HUES6 (cell line): ENCODE data around the gene FAM241B.

Experiments used
- H3K27ac ChIP-seq: 2 replicates; pipeline ENCODE4 v1.7.0; 2013; ENCODE audit warnings: low read depth, mild to moderate bottlenecking, low read length, inconsistent platforms
- H3K27me3 ChIP-seq: 2 replicates; pipeline ENCODE4 v1.6.1; 2013; ENCODE audit warnings: low read length; ENCODE audit not compliant: control insufficient read depth, insufficient read depth
- H3K36me3 ChIP-seq: 2 replicates; pipeline ENCODE4 v1.6.1; 2013; ENCODE audit warnings: low read length; ENCODE audit not compliant: control insufficient read depth, insufficient read depth
- H3K4me1 ChIP-seq: 2 replicates; pipeline ENCODE4 v1.6.1; 2013; ENCODE audit warnings: low read length; ENCODE audit not compliant: control insufficient read depth, insufficient read depth
- H3K4me3 ChIP-seq: 2 replicates; pipeline ENCODE4 v1.5.1; 2013; ENCODE audit warnings: low read depth, low read length
- H3K9ac ChIP-seq: one replicate; pipeline ENCODE4 v1.6.1; 2013; ENCODE audit warnings: mild to moderate bottlenecking, low read length
- H3K9me3 ChIP-seq: 2 replicates; pipeline ENCODE4 v1.6.1; 2013; ENCODE audit warnings: low read depth, low read length; ENCODE audit not compliant: control insufficient read depth, insufficient read depth

The FAM241B gene

DNA sequence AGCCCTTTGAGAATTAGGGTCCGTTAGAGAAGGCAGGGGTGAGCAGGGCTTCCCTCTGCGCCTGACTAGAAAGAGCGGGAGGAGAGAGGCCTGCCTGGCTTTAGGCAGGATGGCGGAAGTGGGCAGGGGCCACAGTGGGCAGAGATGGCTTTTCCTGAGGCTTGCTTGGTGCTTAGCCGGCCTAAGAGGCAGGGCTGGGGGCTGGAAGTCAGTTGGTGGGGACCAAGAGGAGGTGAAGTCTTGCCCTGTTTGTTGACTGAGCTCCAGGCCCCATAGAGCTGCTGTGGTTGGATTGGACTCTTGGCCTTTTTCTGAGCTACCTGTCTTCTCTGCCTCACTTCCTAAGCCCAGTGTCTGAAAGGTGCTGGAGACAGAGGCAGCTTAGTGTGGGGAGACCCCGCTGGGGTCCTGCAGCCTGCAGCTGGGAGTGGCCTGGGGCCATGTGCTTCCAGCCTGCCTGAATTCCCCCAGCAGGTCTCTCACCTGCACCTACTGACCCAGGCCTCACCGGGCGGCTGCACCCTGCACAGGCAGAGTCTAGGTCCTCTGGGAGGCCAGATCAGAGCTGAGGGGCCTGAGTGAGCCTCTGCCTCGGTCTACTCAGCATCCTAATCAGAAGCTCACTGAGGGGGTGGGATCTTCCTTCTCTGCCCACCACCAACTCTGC is 4.8 kb downstream of the FAM241B start:
- H3K9ac ChIP-seq = no peak overlapping the region
- H3K36me3 ChIP-seq = peaks cover 18% of the 10 kb centered on the region
- no peak overlapping the region for H3K27ac ChIP-seq
- H3K4me3 ChIP-seq = no peak overlapping the region
- H3K4me1 ChIP-seq = peaks cover 12% of the 10 kb centered on the region
- H3K9me3 ChIP-seq = no peaks in the 10 kb centered on the region
- H3K27me3 ChIP-seq = peaks cover 9% of the 10 kb centered on the region

DNA sequence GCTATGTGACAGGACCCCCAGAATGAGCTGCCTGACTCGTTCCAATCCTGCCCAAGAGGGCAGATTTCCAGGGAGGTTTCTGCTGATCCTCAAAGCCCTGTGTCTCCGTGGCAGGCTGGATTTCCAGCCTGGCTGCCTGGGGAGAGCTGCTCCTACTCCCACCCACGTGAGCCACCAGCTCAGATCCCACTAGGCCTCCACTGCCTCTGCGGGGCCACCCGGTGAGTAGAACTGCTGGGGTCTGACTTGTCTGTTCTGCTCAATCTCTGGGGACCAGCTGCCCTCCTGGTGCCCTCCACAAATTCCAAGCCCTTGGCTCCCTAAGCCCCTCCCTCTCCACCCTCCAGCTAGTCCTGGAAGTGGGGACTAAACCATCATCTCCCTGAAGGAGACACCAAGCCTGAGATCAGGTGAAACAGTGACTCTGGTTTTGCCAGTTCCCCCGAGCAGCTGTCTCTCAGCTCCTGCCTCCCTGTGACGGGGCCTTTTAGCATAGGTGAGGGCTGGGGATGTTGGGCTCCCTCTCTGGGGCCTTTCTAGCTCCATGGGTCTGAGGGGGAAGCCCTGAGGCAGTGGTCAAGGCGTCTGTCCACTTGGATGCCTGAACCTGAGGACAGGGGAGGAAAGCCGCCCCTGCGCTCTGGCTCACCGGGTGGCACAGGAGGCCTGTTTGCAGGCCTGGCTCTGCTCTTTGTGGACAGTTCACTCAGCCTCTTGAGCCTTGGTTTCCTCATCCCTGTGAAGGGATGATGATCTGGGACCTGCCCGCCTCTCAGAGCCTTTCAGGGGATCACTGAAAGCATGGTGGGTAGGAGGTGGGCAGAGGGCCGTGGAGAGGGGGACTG is 5.6 kb downstream of the FAM241B start:
- H3K4me1 ChIP-seq = peaks cover 12% of the 10 kb centered on the region
- no peaks in the 10 kb centered on the region for H3K9me3 ChIP-seq
- no peak overlapping the region for H3K4me3 ChIP-seq
- no peak overlapping the region for H3K27ac ChIP-seq
- H3K36me3 ChIP-seq = peaks cover 18% of the 10 kb centered on the region
- no peak overlapping the region for H3K9ac ChIP-seq
- H3K27me3 ChIP-seq = peaks cover 6% of the 10 kb centered on the region

DNA sequence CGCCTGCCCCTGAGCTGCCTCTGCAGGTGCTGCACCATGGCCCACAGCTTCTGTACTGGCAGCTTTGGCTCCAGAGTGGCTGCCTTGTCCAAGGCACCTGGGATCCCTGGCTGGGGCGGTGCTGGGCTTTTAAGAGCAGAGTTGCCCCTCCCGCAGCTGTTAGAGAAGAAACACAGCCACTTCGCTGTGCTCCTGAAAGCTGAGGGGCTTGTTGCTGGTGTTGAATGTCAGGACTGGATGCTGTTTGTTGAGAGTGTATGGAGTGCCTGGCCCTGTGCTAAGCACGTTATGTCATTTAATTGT is 6.2 kb downstream of the FAM241B start:
- H3K4me1 ChIP-seq = peaks cover 7% of the 10 kb centered on the region
- peaks cover 18% of the 10 kb centered on the region for H3K36me3 ChIP-seq
- no peak overlapping the region for H3K4me3 ChIP-seq
- H3K27ac ChIP-seq = no peak overlapping the region
- no peaks in the 10 kb centered on the region for H3K9me3 ChIP-seq
- H3K9ac ChIP-seq = no peak overlapping the region
- H3K27me3 ChIP-seq = peaks cover under 1% of the 10 kb centered on the region; the same call in 1 of the 2 replicates

DNA sequence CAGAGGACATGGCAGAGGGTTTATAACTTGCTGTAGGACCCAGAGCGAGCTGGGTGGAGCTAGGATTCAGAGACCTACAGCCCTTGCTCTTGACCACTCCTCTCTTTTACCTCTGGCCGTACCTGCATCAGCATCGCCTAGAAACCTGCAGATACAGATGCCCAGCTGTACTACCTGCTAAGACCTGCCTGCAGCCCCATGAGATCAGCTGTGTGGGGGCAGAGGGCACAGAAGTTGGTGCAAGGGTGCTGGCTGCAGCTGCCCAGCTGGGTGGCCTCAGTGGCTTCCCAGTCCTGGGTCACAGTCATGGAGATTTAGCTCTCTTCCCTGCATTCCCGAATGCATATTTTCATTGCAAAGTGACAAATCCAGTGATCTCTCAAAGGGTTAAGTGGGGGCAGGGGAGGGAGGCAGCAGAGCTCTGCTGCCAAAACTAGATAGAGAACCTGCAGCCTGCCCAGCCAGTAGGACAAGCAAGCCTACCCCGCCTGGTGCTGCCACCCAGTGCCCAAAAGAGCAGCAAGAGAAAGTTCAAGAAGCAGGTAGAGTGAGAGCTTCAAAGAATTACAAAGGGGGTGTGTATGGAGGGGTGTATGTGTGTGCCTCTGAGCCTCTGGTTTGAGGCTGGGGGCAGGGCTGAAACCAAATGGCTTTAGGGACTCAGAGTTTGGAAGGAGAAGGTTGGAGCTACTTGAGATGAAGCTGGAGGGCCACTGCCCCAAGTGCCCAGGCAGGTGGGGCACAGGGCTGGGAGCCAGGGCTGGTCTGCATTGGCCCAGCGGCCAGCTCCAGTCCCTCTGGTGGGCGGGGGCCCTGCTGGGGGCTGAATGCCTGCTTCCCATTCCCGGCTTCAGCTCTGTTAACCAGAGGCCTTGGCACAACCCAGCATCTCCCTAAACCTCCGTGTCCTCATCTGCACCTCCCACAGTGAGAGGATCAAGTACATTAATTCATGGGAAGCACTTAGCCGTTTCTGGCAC is 6.9 kb downstream of the FAM241B start:
- Histone ChIP-seq H3K9me3 (no peaks in the 10 kb centered on the region), H3K4me3 (no peak overlapping the region), H3K27ac (no peak overlapping the region), H3K27me3 (no peaks in the 10 kb centered on the region), H3K4me1 (peaks cover 7% of the 10 kb centered on the region), H3K36me3 (peaks cover 18% of the 10 kb centered on the region), H3K9ac (no peak overlapping the region)

DNA sequence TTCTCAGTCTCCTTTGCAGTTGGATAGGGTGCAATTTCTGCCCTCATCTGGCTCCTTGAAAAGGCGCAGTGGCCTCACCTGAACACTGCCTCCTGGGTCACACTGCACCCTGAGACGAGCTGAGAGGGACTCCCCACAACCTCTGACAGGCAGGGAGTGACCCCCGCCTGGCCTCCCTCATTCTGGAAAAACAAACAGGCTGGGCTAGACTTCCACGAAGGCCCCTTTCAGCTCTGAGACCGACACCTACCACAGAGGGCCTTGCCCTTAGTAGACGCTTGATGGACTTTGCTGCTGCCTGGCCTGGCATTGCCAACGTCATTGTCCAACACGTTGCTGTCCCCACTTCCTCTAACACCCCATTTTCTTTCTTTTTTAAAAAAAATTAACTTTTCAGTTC is 8.6 kb downstream of the FAM241B start:
- peaks cover 6% of the 10 kb centered on the region for H3K36me3 ChIP-seq
- no peak overlapping the region for H3K27ac ChIP-seq
- peaks cover 7% of the 10 kb centered on the region for H3K4me1 ChIP-seq
- no peak overlapping the region for H3K4me3 ChIP-seq
- H3K9me3 ChIP-seq = no peaks in the 10 kb centered on the region
- no peak overlapping the region for H3K9ac ChIP-seq
- H3K27me3 ChIP-seq = peaks cover 5% of the 10 kb centered on the region; the same call in 1 of the 2 replicates

DNA sequence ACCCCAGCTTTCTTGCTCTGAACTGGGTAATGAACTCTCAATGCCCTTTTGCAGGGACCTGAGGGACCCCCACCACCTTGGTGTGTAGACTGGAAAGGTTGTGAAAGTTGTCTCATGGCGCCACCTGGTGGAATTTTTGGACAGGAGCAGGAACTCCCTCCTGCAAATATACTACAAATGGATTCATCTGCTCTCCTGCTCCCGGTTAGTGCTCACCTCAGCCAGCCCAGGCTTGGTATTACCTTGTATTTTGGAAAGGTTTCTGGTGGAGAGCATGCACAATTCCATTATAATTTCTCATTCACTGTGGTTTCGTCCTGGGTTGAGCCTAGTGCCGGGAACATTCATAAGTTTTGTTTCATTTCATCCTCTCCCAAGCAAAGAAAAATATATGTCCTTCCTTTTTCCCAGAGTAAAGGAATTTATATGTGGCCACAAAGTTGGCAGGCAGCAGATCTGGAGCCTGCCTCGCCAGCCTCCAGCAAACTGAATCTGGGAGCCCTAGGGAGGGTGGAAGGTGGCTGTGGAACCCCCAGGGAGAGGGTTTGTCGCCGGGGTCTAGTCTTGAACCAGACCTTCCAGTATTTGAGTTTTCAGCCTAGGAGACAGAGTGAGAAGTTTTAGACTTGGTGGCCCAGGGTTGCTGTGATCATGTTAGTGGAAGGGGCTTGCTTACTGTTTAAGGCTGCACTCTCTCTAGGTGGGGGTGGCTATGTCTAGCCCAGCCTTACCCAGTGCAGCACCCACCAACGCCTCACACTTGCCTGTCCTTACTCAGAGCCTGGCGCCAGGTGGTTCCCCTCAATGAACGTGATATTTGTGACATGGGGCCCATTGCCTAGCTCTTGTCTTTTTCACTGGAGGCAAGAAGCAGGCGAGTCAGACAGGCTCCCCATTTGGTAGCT is 9.5 kb downstream of the FAM241B start:
- Histone ChIP-seq H3K27ac (no peak overlapping the region), H3K4me1 (peaks cover 7% of the 10 kb centered on the region), H3K9me3 (no peaks in the 10 kb centered on the region), H3K4me3 (no peak overlapping the region), H3K36me3 (no peaks in the 10 kb centered on the region), H3K27me3 (peaks cover 5% of the 10 kb centered on the region; the same call in 1 of the 2 replicates), H3K9ac (no peak overlapping the region)

DNA sequence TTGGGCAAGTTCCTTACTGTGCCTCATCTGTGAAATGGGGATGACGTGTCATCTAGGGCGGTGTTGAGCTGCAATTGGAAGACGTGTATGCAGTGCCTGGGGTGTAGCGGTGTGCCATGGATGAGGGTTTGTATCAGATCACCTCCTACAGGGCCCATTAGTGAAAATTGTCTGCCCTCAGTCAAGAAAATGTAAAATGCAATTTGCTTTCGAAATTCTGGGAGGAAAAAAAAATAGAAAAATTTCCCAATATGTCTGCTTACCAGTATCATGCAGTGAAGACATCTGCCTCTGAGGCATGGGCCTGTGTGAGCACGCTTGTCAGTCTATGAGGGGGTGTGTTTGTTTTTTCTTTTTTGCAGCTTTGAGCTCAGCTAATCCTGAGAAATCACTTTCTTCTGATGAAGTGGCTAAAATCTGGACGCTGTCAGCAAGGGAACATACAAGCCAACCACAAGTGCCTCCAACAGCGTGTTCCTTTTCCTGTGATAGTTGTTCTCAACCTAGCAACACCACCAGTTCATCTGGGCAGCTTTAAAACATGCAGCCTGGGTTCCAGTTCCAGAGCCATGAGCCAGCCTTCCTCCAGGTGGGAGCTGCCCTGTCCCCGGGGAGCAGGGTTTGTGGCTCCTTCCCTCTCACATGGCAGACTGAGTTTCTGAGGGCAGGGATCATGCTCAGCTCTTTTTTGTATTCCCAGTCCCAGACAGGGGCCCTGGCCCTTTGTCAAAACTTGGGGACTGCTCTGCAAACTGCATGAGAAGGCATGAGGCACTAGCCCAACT is 10.3 kb downstream of the FAM241B start:
- Histone ChIP-seq H3K27me3 (peaks cover 5% of the 10 kb centered on the region; the same call in 1 of the 2 replicates), H3K9ac (no peak overlapping the region), H3K4me3 (no peak overlapping the region), H3K4me1 (peaks cover 7% of the 10 kb centered on the region), H3K27ac (no peak overlapping the region), H3K36me3 (no peaks in the 10 kb centered on the region), H3K9me3 (no peaks in the 10 kb centered on the region)

DNA sequence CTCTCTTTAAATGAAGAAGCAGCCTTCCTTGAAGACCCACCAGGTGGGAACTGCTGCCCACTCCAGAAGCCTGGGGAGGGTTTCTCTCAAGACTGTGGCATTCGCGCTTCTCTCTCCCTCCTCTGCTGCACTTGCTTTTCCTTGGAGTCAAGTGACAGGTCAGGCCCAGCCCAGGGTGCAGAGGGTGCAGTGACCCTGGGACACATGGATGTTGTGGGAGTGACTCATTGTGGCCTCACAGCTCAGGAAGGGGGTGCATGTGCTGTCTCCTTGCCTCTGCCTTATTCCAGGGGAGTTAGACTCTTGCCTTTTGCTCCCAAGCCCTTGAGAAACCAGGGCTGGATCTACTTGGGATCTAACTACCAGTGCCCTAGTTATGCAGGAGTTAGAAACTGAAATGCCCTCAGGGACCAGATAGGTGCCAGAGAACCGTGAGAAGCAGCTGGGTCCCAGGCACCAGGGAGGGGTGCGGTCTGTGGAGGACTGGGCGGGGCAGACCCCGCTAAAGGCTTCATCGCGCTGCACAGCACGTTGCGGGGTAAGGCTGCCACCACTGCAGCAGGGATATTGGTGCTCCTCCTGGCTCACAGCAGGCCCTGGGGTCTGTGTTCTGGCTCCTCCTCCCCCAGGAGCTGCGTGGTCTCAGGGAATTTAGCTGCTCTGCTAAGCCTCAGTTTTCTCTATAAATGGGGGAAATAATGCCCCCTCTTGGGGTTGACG is 11.4 kb downstream of the FAM241B start:
- no peak overlapping the region for H3K4me3 ChIP-seq
- no peaks in the 10 kb centered on the region for H3K36me3 ChIP-seq
- H3K27ac ChIP-seq = no peak overlapping the region
- H3K4me1 ChIP-seq = peaks cover 13% of the 10 kb centered on the region
- no peaks in the 10 kb centered on the region for H3K9me3 ChIP-seq
- H3K27me3 ChIP-seq = peaks cover 5% of the 10 kb centered on the region; the same call in 1 of the 2 replicates
- no peak overlapping the region for H3K9ac ChIP-seq

DNA sequence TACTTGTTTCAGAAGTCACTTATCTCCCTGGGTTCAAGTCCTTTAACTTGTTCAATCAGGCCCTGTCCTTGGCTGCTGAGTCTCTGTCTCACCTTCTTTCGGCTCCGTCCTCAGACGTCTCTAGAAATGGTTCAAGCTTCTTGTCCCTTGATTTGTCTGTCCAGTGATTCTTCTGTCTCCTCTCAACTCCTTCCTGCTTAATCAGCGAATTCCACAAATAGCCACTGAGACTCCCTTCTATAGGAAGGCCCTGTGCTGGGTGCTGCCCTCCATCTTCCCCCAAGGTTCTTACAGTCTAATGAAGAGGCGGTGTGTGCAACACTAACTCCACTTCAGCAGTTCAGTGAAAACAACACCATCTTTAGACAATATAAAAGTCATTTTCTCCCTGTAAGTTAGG is 12.7 kb downstream of the FAM241B start:
- H3K9ac ChIP-seq = no peak overlapping the region
- no peak overlapping the region for H3K4me3 ChIP-seq
- H3K27me3 ChIP-seq = peaks cover 5% of the 10 kb centered on the region; the same call in 1 of the 2 replicates
- H3K4me1 ChIP-seq = peaks cover 17% of the 10 kb centered on the region; the same call in 1 of the 2 replicates
- no peak overlapping the region for H3K27ac ChIP-seq
- H3K36me3 ChIP-seq = no peaks in the 10 kb centered on the region
- H3K9me3 ChIP-seq = no peaks in the 10 kb centered on the region
